GM12872 (cell line): Measurements from ENCODE around the gene ERC2.

ENCODE experiments used
- TF ChIP-seq, protein P1 (sequence below): IDR thresholded peaks from 3 replicates; pipeline ENCODE4 v1.5.1; 2011; ENCODE audit warnings: low read depth, mild to moderate bottlenecking, low read length, moderate library complexity; ENCODE audit not compliant: insufficient read depth

ERC2 gene

DNA sequence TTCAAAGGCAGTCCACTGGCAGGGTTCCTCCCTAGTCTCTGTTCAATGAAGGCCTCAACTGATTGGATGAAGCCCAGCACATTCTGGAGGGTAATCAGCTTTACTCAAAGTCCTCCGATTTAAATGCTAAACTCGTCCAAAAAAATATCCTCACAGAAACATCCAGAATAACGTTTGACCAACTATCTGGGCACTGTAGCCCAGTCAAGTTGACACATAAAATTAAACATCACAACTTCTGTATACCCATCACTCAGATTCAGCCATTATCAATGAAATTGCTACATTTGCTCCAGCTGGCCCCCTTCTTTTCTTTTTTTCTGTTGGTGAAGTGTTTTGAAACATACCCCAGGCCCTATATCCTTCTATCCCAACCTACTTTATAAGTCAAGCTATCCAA lies 916.6 kb downstream of the ERC2 start:
- TF ChIP-seq, protein P1, sequence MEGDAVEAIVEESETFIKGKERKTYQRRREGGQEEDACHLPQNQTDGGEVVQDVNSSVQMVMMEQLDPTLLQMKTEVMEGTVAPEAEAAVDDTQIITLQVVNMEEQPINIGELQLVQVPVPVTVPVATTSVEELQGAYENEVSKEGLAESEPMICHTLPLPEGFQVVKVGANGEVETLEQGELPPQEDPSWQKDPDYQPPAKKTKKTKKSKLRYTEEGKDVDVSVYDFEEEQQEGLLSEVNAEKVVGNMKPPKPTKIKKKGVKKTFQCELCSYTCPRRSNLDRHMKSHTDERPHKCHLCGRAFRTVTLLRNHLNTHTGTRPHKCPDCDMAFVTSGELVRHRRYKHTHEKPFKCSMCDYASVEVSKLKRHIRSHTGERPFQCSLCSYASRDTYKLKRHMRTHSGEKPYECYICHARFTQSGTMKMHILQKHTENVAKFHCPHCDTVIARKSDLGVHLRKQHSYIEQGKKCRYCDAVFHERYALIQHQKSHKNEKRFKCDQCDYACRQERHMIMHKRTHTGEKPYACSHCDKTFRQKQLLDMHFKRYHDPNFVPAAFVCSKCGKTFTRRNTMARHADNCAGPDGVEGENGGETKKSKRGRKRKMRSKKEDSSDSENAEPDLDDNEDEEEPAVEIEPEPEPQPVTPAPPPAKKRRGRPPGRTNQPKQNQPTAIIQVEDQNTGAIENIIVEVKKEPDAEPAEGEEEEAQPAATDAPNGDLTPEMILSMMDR = no peak

DNA sequence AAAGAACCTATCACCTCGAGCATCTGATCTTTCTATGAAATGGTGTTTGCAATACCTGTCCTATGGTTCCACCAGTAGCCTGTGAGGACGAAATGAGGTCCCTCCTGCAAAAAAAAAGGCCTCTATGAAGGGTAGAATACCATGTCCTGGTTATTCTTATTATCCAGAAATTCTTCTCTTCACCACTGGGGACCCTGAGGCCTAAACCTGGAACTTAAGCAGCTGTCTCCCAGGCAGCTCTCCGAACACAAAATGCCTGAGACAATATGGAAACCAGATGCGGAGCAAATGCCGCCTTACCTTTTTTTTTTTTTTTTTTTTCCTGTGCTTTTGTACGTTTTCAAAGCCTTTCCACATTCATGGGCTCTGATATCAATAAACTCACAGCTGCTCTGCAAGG lies 919.1 kb downstream of the ERC2 start:
- TF ChIP-seq, protein P1 = no peak

DNA sequence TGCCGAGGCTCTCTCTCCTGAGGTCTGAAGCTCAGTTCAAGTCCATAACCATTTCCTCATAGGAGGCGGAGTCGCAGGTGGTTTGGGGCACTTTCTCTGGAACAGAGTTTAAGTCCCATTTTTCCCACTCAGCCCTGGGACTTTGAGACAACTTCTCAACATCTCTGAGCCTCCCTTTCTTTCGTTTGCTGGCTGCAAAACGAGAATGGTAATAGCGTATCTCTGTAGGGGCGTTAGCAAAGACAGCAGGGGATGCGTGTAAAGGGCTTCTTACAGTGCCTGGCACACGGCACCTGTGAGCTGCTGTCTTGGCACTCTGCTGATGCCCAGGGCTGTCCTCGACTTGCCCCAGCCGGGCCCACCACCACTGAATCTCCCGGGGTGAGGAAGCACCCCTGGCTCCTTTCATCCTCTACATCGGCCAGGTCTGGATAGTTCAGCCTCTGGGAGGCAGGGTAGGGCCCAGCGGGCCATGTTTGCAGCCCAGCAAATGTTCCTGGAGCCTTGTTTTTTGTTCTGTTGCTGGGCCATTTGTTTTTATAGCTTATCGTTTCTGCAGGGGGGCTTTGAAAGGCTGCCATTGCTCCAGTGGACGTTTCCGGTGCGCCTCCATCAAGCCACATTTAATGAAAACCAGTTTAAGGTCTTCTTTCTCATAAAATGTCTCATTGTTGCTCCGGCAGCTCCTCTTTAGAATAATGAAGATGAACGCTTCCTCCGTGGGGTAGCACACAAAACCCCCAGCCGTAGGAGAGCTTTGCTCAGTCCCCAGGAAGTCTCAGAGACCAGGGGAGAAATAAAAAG lies 921.2 kb downstream of the ERC2 start:
- TF ChIP-seq, protein P1 = no peak

DNA sequence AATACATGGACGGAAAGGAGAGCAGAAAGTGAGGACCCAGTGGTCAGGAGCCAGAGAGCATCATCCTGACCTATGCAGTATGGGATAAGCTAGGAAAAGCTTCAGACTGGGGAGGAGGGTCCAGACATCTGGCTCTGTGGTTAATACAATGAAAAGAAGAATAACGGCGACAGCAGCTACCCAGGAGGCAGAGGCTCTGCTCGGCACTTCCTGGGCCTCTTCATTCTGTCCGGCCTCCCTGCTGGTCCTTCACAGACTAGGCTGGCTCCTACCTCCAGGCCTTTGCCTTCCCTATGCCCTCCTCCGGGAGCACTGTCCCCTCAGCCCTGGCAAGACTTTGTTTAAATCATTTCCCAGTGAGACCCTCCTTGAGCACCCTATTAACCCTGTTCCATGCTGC lies 922.3 kb downstream of the ERC2 start:
- TF ChIP-seq, protein P1 = no peak

DNA sequence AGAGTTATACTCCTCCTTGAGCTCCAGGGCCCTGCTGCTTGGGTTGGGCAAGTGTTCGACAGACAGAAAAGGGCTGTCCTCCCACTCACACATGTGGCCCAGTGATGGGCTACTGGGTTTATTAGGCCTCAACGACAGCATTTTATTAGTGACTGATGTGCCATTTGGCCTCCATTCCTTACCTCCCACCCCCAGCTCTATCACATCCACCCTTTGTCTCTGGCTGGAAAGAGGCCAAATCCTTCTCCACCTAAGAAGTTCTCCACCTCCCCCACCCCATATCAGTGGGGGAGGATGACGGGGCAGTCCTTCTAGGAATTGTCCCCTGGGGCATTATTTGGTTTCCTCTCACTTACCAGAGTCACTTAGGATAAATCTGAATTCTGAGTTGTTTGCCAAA lies 924.0 kb downstream of the ERC2 start:
- TF ChIP-seq, protein P1 = no peak

DNA sequence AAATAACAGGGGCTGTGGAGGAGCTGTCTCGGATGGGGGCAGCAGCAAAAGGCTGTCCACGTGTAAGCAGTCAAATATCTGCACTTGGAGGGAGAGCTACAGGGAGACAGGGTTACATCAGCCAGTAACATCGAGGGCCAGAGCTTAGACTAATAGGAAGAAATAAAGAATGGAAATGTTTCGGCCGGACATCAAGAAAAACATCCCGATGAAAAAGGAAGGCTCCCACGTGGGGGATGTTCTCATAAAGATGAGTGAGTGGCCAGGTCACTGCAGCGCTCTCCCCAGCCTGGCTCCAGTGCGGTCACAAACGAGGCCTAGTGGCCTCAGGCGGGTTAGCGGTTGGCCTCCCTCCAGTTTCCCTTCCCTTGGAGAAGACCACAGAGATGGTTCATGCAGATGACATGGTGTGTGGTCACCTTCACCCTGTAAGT lies 925.1 kb downstream of the ERC2 start:
- TF ChIP-seq, protein P1 = no peak

DNA sequence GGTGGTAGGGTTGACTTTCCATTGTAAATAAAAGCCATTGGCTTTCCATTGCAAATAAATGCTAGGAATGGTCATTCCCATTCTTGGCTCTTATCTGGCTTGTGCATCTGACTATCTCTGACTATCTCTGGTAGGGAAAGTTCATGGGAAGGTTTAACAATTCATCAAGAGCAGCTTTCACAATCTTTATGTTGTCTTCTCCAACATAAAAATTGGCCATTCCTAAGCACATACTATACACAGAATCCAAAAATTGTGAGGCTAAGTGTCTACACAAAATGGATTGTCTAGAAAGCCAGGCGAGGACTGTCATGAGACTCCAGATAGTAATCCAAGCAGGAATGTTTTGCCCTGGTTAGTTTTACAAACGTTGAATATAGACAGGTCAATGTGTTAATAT lies 926.8 kb downstream of the ERC2 start:
- TF ChIP-seq, protein P1 = no peak

DNA sequence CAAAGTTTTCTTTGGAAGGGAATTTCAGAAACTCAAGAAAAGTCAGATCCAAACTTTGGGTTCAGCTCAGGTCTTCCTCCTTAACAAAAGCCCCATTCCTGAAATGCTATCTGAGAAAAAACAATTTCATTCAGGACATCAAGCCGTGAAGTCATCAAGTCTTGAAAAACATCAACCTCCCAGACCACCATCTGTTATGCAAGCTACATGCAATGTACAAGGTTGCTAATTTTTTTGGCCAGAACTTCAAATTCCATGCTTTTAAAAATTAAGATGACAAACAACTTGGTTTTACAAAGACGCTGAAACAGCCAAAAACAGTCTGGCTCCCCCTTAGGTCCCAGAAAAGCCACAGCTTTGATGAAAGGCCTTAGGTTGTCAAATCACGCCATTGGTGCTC lies 927.3 kb downstream of the ERC2 start:
- TF ChIP-seq, protein P1 = no peak
